Neural cell (in vitro differentiated cells): ENCODE measurements around the gene NRSN1.

Experiments
- CTCF ChIP-seq: fragments of 450-650 bp; IDR thresholded peaks from 2 replicates; pipeline ENCODE4 v1.5.1; 2014; ENCODE audit warnings: antibody characterized with exemption, mild to moderate bottlenecking, moderate library complexity; ENCODE audit not compliant: poor library complexity, severe bottlenecking
- EP300 ChIP-seq: fragments of 450-650 bp; conservative IDR thresholded peaks from 2 replicates; pipeline ENCODE4 v1.6.1; 2014; ENCODE audit warnings: antibody characterized with exemption, mild to moderate bottlenecking, moderate library complexity; ENCODE audit not compliant: poor library complexity, severe bottlenecking
- EZH2 ChIP-seq: fragments of 200-600, 300-800 bp; shearing (Covaris generic), sonication (generic); IDR thresholded peaks from 2 replicates; pipeline ENCODE4 v1.6.1; 2014; ENCODE audit warnings: antibody characterized with exemption, low read length, borderline replicate concordance, mild to moderate bottlenecking; ENCODE audit not compliant: insufficient read depth, poor library complexity, severe bottlenecking
- MXI1 ChIP-seq: fragments of 450-650 bp; conservative IDR thresholded peaks from 2 replicates; pipeline ENCODE4 v1.6.1; 2014; ENCODE audit warnings: antibody characterized with exemption, mild to moderate bottlenecking; ENCODE audit not compliant: poor library complexity, severe bottlenecking
- POLR2AphosphoS5 ChIP-seq: IDR thresholded peaks from 2 replicates; pipeline ENCODE4 v1.6.1; 2012
- RAD21 ChIP-seq: fragments of 450-650 bp; conservative IDR thresholded peaks from 2 replicates; pipeline ENCODE4 v1.6.1; 2014; ENCODE audit warnings: antibody characterized with exemption, mild to moderate bottlenecking, moderate library complexity
- SMC3 ChIP-seq: fragments of 450-650 bp; conservative IDR thresholded peaks from 2 replicates; pipeline ENCODE4 v1.6.1; 2014; ENCODE audit warnings: antibody characterized with exemption, mild to moderate bottlenecking, moderate library complexity; ENCODE audit not compliant: poor library complexity

- TF ChIP-seq CTCF (no peak), EP300 (no peak), POLR2AphosphoS5 (no peak), EZH2 (no peak), RAD21 (no peak), MXI1 (no peak), SMC3 (no peak)
These were observed 36.3 kb upstream of the NRSN1 start for GRCh38 chr6:24089736-24090135.
